Measurements from ENCODE around the gene WDR72.

WDR72 gene

DNA sequence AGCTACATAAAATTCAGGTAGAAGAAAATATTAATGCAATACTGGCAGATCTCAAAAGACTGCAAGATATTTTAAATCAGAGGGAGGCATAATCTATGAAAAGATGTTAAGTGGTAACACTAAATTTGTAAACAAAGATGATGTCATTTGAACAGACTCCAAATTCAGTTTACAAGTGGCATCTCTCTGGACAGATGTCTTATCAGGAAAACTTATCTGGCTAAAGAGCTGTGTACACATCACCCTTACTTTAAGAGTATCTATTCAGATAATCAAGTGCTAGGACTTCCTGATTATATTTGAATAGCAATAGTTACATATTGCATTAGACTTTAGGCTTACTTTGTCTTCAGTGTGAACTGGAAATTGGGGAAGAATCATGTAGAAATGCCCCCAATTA, 231.5 kb downstream of the WDR72 start:
- no peak for DNase-seq

DNA sequence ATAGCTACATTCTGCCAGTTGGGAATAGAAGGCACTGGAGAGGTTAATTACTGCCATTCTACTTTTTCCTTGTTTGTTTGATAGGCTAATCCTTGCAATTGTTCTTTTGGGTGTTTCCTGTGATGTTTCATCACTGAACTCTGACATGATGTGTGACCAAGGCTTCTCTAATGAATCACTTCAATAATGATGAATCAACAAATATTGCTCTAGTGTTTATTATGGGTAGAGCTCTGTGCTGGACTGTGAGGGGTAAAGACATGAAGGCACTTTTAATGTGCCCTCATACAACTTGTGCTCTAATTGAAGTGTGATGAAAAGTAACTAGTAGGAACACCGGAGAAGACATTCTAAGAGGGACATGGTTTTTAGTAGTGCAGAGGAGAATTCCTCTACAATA, 233.6 kb downstream of the WDR72 start:
- DNase-seq, result no peak

DNA sequence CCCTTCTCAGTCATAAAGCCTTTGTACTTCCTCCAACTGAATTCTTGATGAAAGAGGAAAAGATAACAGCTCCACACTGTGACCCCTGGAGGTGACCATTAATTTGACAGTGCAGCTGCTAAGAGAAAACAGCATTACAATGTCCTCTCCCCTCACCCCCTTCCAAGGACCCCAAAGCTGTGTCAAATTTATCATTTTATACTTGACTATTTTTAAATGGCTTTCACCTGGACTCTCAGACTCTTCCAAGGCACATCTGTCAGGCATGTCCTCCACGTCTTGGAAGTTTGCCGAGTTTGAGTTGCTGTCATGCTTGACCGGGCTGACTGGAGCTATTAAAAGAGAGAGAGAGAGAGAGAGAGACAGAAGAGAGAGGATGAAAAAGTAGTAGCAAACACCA, 236.5 kb downstream of the WDR72 start:
- DNase-seq, result no peak

DNA sequence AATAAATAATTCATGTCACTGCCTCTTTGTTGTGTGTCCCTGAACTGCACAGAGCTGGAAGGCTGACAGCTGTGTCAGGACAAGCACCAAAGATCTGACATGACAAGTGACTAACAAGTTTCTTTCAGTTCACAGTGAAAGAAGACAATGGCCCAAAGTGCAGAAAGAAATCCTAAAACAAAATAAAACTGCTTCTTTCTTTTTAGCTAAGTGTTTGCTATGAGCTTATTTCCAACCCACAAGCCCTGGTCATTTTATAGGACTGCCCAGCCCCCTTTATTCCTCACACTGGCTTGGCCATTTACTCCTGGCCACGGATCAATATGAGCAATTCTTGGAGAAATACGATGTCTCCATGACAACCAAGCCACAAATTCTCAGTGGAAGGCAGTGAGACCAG, 238.5 kb downstream of the WDR72 start:
- DNase-seq, result no peak

DNA sequence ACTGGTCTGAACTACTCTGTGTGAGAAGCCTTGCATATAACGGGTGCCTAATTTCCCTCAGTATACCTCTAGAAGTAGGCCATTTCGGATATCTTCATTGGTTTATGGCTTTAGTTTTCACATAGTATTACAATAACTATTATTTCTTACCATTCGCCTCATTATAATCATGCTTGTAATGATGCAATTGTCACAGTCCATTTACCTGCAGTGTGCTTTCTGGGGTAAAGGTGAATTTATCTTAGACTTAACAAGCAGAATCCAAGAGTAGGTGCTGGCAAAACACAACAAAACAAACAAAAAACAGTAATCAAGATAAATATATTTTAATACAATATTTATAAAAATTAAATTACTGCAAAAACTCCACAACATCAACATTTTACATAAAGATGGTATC, 246.0 kb downstream of the WDR72 start:
- DNase-seq, result no peak

DNA sequence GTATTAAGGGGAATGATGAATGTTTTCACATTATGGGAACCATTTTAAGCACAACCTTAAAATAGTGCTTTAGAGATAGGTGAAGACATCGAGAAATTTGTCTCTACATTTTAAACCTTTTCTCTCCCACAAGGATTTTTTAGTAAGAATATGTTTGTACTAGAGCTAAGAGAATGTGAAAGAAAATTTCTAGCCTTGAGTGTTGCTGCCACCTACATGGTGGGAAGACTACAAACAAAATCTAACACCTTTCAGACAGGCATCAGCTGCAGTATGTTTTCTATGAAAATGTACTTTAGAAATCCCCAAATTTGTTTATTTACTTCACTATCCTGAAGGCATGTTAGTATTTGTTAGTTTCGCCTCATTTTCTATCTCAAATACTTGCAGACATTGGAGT, 247.4 kb downstream of the WDR72 start:
- no peak for DNase-seq

DNA sequence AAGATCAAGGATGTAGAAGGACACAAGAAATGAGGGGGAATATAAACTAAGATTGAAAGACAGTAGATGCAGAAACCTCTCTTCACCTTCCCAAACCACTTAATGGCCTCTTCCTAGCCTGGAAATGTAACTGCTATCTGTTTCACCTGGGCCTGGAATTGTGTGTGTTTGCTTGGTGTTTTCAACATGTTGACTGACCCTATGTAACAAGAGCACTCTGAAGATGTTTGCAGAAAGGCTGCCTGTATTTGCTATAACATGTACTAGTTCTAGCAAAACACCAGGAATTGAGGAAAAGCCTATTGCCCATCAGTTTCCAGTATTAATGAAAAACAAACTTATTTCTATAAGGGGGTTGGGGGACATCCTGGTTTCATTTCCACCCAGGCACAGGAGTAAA, 248.3 kb downstream of the WDR72 start:
- no peak for DNase-seq

DNA sequence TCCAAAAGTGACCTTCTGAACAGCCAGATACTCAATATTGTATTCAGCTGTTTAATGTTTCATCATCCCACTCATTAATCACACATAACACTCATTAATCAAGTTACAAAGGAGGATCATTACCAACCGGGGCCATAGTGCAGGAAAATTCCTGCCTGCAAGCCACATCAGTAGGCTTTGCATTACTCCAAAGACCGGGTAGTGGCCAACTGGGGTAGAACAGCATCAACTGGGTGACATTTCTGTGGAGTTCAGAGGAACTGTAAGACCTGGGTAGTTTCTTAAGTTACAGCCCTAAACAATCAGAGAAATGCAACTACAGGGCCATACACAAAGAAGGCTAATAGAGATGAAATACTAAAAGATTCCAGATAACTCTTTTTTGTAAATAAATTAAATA, 253.1 kb downstream of the WDR72 start:
- no peak for DNase-seq

DNA sequence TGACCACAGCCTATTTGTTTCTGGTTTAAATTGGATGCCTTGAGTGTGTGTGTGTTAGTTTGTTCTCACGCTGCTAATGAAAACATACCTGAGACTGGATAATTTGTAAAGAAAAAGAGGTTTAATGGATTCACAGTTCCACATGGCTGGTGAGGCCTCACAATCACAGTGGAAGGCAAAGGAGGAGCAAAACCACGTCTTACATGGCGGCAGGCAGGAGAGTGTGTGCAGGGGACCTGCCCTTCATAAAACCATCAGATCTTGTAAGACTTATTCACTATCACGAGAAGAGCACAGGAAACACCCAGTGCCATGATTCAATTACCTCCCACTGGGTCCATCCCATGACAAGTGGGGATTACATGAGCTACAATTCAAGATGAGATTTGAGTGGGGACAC, 260.5 kb downstream of the WDR72 start:
- no peak for DNase-seq

DNA sequence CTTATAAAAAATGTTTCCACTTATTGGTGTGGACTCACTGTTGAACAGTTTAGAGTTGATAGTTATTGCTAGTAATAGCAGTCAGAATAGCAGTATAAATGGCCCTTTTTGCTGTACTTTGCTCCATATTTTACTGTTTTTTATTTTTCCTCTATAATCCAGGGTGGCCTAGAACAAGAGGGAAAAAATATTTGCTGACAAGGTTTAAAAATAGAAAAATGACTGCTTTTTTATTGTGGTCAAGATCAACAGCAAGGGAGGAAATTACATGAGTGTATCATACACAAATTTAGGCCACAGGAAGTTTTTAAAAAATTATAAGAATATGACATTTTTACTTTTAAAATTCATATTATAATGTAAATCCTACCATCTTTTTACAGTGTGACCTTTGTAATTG, 269.1 kb downstream of the WDR72 start:
- no peak for DNase-seq

DNA sequence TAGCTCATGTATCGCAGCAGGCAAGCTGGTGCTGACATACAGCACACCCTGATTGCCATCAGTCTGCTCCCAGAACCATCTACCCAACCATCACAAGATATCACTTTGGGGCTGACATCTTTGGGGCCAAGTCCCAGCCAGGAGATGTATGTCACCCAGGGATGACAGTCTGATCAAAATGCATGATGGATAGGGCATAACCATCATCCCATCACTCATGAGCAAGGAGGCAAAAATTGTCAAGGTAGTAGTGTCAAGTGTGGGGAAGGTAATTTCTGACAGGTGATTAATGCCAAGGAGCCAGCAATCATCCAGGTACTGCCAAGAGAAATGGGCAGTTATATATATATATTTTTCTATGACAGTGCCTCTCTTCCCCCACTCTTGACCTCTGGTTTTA, 277.4 kb downstream of the WDR72 start:
- no peak for DNase-seq

DNA sequence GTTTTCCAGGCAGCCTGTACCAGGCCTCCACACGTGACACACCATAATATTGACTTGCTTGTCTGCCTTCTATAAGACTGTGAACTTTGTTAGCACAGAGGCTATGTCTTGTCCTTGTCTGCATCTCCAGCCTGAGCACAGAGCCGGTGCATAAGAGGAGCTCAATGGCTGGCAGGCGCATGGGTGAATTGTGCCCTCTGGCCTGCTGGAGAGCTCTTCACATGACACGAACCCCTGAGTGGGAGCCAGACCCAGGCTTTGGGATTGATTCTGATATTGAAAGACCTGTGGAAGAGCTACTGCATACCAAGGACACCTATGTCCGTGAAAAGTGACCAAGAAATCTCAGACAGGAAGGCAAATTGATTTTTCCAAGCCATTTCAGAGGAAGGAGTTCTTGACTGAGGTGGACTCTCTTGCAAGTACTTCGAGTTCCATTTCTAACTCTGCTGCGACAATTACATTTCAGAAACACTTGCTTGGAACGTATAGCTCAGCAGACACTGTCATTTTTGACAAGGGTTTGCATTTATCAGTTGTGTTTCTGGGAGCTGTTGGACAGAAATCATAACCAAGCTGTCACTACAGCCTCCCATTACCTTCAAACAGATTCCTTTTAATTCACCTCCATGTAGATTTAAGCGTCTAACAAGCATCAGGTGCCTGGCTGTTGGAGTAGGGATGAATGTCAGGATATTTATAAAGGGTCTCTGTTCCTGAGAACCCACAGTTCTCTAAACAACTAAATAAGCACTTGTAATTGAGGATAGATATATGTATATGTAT, 281.3 kb downstream of the WDR72 start:
- DNase-seq, result no peak

DNA sequence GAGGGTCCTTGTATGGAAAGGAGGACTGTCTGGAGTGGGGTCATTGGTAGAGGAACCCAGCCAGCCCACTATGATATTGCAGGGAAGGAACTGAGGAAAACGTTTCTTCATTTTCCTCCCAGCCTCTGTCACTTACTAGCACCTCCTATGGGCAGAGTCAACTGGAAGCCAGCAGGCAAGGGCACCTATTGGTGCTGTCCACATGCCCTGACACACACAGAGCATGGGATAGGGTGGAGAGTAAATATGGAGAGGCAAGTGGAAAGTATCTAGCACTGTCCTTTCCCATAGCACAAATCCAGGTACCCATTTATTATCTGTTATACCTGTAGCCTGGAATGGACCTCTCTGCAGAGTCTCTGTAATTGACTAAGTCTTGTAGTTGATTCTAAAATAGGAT, 285.6 kb downstream of the WDR72 start:
- no peak for DNase-seq

DNA sequence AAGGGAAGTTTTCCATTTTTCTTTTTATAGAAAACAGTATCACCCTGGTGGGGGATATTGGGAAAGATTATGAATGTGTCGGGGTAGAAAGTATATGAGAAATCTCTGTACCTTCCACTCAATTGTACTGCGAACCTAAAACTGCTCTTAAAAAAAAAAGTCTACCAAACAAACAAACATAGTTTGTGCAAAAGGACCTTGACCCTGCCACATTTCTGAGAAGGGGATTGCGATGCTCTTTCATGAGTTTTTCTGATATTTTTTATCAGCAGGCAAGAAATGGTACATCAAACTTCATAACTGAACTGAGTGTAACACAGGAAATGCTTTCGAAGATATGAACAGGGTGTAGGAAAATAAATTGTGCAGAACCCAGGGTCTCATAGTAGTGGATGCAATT, 286.0 kb downstream of the WDR72 start:
- no peak for DNase-seq

DNA sequence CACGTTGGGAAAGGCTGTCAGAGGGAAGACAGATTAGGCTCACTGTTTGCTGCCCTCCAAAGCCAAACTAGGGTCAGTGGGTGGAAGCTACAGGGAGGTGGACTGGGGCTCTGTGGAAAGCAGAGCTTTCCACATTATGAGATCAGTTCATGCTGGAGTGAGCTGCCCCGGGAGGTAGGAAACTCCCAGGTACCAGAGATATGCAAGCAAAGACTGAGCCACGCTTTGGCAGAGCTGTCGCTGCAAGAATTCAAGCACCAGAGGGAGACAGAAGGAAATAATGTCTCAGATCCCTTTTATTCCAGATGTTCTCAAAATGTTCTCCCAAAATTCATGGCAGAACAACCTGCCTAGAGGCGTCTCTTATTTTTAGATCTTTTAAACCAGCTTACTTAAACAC, 286.6 kb downstream of the WDR72 start:
- no peak for DNase-seq

DNA sequence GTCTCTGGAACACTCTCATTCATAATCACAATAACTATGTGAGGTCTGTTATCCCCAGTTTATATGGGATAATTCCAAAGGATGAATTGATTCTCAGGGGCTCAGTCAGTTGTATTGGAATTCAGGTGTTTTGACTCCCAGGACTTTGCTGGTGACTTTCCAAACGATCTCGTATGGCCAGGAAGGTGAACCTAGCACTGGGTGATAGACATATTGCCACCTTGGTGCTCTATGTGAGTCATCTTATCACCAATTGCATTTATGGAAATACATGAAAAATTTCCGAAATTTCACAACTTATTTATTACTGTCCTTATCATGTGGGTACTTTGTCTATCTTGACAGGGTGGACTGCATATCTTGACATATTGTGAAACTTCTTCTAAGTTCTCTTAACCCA, 287.3 kb downstream of the WDR72 start:
- no peak for DNase-seq

DNA sequence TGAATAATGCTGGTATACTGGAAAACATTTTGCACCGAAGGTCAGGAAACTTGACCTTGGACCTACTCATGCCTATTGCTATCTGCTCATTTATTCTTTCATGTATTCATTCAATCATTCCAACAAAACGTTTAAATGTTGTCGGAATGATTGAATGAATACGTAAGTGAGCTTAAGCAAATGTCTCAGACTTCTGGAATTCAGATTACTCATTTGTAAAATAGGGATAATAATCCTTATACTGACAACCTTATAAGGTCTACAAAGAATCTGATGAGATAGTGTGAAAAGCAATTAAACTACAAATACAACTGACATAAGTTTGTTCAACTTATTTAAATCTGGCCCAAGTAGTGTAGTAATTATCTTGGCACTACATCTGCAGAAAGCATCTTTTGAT, 288.7 kb downstream of the WDR72 start:
- DNase-seq, result no peak

DNA sequence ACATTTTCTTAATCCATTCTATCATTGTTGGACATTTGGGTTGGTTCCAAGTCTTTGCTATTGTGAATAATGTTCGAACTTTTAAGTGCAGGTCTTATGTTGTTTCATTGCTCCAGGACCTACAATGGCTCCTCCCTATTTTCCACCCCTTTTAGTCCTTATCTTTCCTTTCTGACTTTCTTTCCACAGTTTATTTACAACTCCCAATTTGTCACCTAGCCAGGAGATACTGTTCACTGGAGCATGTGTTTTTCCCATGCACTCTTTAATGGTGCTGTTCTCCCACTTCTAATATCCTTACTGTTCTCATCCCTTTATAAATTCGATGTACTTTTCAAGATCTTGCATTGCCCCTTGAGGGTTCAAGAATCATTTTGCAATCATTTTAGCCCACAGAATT, 290.0 kb downstream of the WDR72 start:
- no peak for DNase-seq

Measured in amniotic stem cell (primary cell).